Aorta (tissue), 5 donors: ENCODE results near the gene FAT3. TPM values are rescaled to one million over a fixed set of nuclear protein-coding genes. Genes with fewer than 3 reads are reported as not detected.

ENCODE experiments used
- ATAC-seq: fragments of 200-7000 bp; cut with Tn5 transposase; one replicate; pipeline ENCODE4 v1.9.1; 2022; ENCODE audit warnings: moderate library complexity; ENCODE audit not compliant: low FRiP score
- DNase-seq, 2 donors: peaks; one replicate each; pipeline ENCODE4 v3.0.0-alpha.2; 2020
- H3K27ac ChIP-seq, 2 donors: one replicate each; pipeline ENCODE4 v1.5.1; 2013; ENCODE audit warnings: low read length in 2 of 2, mild to moderate bottlenecking in 2 of 2, moderate library complexity in 2 of 2, control low read depth in 1 of 2, inconsistent platforms in 1 of 2, low read depth in 1 of 2
- H3K27me3 ChIP-seq, 2 donors: one replicate each; pipeline ENCODE4 v1.6.1; 2013; ENCODE audit warnings: control low read depth in 1 of 2, low read length in 1 of 2, mild to moderate bottlenecking in 1 of 2, moderate library complexity in 1 of 2; ENCODE audit not compliant: insufficient read depth in 2 of 2, control insufficient read depth in 1 of 2
- H3K36me3 ChIP-seq, 2 donors: one replicate each; pipeline ENCODE4 v1.6.1; 2013; ENCODE audit warnings: control low read depth in 1 of 2, low read length in 1 of 2, mild to moderate bottlenecking in 1 of 2; ENCODE audit not compliant: insufficient read depth in 2 of 2, control insufficient read depth in 1 of 2
- H3K4me1 ChIP-seq, 2 donors: one replicate each; pipeline ENCODE4 v1.6.1; 2013; ENCODE audit warnings: low read length in 2 of 2, control low read depth in 1 of 2, mild to moderate bottlenecking in 1 of 2, moderate library complexity in 1 of 2; ENCODE audit not compliant: insufficient read depth in 2 of 2, control insufficient read depth in 1 of 2
- H3K4me3 ChIP-seq, 2 donors: one replicate each; pipeline ENCODE4 v1.5.1; 2013; ENCODE audit warnings: low read length in 2 of 2, control low read depth in 1 of 2, mild to moderate bottlenecking in 1 of 2
- H3K9me3 ChIP-seq: one replicate; pipeline ENCODE4 v1.6.1; 2013; ENCODE audit warnings: mild to moderate bottlenecking, low read length; ENCODE audit not compliant: control insufficient read depth
- WGBS, 2 donors: extraction: QIAGEN DNeasy Blood & Tissue Kit; methylation state at CpG; one replicate each; pipeline ENCODE4 v1.1.7; 2013; 5-methylcytosine and 5-hydroxymethylcytosine counted together
- intact Hi-C, 2 donors: fragments of 100-400 bp; cut with DNase I; formaldehyde crosslinking; loops; one replicate each; pipeline versions ENCODE4 v1.14.2 to v1.15.0; 2022
- polyA plus RNA-seq, 2 donors: library from polyadenylated mRNA; stranded (reverse); fragments of 200-250 nt; gene quantifications; one replicate each; pipeline ENCODE4 v1.2.3, GENCODE V29; 2013
- total RNA-seq, 2 donors: library from RNA; stranded (reverse); fragmentation: NEBNext Ultra II Directional; extraction: Animal tissue kit (Norgen Biotek cat#: 25700); gene quantifications; one replicate each; pipeline ENCODE4 v1.2.1, GENCODE V29; 2021
- donor health status: healthy with polysubstance abuse.
- donor health status: Bipolar disorder and iron deficiency.
- donor health status: DM: no; HTN: no; CAD: no.
- donor health status: DM: no; HTN: no; CAD: no.
- donor health status: DM: yes; HTN: yes; CAD: no.

The FAT3 gene
- total and polyA plus RNA-seq, 4 donors: 4.0 to 37.5 (median 13.0) TPM

DNA sequence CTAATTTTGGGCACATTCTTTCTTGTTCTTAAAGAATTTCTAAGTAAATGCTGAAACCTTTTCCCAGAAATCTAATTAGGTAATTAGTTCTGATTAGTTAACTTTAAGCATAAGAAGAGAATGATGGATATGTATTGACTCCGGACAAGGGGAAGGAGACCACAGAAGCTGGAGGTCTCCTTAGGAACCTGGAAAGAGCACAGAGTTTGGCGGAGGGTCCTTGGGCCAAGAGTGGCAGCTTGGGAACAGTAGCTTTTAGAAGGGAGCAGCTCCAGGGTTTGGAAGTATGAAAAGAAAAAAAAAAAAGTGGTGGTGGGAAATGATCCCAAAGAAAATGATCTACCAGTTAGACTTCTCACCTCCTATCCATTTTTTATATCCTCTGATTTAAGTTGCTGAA is 42.7 kb downstream of the FAT3 start:
- 90 to 93% methylated on average over 2 of the region's 2 CpGs for WGBS, 2 donors
- Histone ChIP-seq H3K4me1 (peaks cover 0 to under 1% of the 10 kb centered on the region in 2 donors), H3K27me3 (no peaks in the 10 kb centered on the region), H3K9me3 (no peaks in the 10 kb centered on the region), H3K36me3 (no peaks in the 10 kb centered on the region), H3K4me3 (no peak overlapping the region), H3K27ac (no peak overlapping the region)
- DNase-seq (no peak), ATAC-seq (no peak)
- intact Hi-C loops: no loop called here

DNA sequence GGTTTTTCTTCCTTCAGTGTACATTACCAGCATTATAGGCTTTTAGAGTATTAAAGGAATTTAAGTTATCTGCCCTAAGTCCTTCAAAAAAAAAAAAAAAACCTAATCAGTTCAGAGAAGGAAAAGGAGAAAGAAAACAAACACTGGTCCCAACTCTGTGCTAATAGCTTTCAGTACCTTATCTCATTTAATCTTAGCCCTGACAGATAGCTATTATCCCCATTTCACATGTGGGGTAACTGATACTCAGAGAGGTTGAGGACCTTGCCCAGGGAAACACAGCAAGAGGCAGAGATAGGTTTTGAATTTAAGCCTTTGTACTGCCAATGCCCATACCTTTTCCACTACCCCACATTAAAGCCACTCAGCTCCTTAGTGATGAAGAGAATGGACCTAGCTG is 43.4 kb downstream of the FAT3 start:
- no peaks in the 10 kb centered on the region for H3K36me3 ChIP-seq
- H3K27ac ChIP-seq: no peak overlapping the region
- H3K9me3 ChIP-seq: no peaks in the 10 kb centered on the region
- H3K27me3 ChIP-seq: no peaks in the 10 kb centered on the region
- no peak for DNase-seq
- H3K4me1 ChIP-seq: no peaks in the 10 kb centered on the region
- no peak overlapping the region for H3K4me3 ChIP-seq
- intact Hi-C loops: no loop called here
- no peak for ATAC-seq

DNA sequence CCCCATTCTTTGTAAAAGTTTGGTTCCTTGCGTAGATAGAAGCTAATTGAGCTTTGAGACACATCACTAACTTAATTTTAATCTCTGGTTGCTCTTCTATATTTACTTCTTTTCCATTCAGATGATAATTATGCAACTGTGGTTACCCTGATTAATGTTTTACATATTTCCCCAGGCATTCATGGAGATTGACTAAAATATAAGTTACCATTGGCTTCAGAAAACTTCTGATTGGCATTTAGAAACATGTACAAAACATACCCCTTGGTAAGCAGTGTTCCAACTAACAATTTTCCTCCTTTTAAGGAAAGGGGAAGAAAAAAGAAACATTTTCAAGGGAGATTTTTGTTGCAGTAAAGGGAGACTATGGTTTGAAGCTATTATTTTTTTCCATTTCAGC is 43.9 kb downstream of the FAT3 start:
- H3K4me3 ChIP-seq: no peak overlapping the region
- H3K4me1 ChIP-seq: no peaks in the 10 kb centered on the region
- H3K27ac ChIP-seq: no peak overlapping the region
- H3K36me3 ChIP-seq: no peaks in the 10 kb centered on the region
- DNase-seq (no peak), ATAC-seq (no peak)
- intact Hi-C loops: no loop called here
- H3K27me3 ChIP-seq: no peaks in the 10 kb centered on the region
- H3K9me3 ChIP-seq: no peaks in the 10 kb centered on the region
- 98 to 100% methylated on average over 1 of the region's 1 CpG for WGBS, 2 donors

DNA sequence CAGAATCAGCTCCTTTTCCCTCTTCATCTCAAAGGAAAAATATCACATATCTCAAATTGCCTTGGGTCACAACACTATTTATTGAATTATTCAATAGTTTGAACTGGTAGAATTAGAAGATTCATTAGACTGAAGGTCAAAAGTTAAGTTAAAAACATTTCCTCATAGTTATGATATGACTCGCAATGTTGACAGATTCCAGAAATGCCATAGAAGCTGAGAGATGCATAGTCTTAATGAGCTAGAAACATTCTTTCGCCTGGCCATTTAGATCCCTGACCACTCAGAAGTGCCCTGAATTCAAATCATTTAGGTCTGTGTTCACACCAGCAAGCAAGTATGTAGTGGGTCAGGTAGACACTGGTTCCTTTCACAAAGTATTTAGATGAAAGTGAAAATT is 44.4 kb downstream of the FAT3 start:
- Histone ChIP-seq H3K27me3 (no peaks in the 10 kb centered on the region), H3K27ac (no peak overlapping the region), H3K4me1 (no peaks in the 10 kb centered on the region), H3K36me3 (no peaks in the 10 kb centered on the region), H3K4me3 (no peak overlapping the region), H3K9me3 (no peaks in the 10 kb centered on the region)
- WGBS, 2 donors: 61 to 65% methylated on average over 2 of the region's 2 CpGs
- DNase-seq (no peak), ATAC-seq (no peak)
- intact Hi-C loops: no loop called here

GRCh38 chr11:92269841-92270240 is 45.2 kb downstream of the FAT3 start:
- DNase-seq: no peak
- Histone ChIP-seq H3K36me3 (no peaks in the 10 kb centered on the region), H3K4me3 (no peak overlapping the region), H3K9me3 (no peaks in the 10 kb centered on the region), H3K4me1 (no peaks in the 10 kb centered on the region), H3K27ac (no peak overlapping the region), H3K27me3 (no peaks in the 10 kb centered on the region)
- intact Hi-C loops: loop anchor here in 1 of 2 donors (10.0 kb wide), 1 partner anchor 45 kb away; the partner anchor contains the start of gene FAT3
- 93 to 94% methylated on average over 2 of the region's 2 CpGs for WGBS, 2 donors
- ATAC-seq: no peak

DNA sequence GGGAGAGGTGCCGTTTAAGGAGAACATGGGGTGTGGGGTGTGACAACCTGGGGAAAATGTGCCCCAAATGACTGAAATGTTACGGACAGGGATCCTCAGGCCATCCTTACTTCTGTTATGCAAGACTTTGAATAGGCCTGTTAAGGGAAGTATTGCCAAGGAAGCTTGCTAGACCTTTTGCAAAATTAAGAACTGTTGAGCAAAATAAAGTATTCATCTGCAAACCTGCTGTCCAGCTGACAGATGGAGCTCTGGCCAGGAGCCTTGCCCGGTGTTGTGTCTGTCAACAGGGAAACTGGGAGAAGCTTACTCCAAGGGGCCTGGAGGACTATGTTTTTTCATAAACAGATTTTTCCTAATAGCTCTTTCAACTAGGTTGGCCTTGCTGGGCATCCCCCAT is 48.0 kb downstream of the FAT3 start:
- DNase-seq: no peak
- Histone ChIP-seq H3K4me3 (no peak overlapping the region), H3K9me3 (no peaks in the 10 kb centered on the region), H3K4me1 (peaks cover 2 to 3% of the 10 kb centered on the region in 2 donors), H3K36me3 (no peaks in the 10 kb centered on the region), H3K27ac (no peak overlapping the region), H3K27me3 (no peaks in the 10 kb centered on the region)
- WGBS, 2 donors: 81 to 91% methylated on average over 3 of the region's 3 CpGs
- intact Hi-C loops: loop anchor here in 1 of 2 donors (10.0 kb wide), 1 partner anchor 48 kb away; the partner anchor contains the start of gene FAT3
- no peak for ATAC-seq
